Gastroesophageal sphincter (tissue), 4 donors: Measurements from ENCODE around the gene GRID2. TPM values are rescaled to one million over a fixed set of nuclear protein-coding genes. Genes with fewer than 3 reads are reported as not detected.

ENCODE experiments used
- ATAC-seq: fragments of 150-250 bp; one replicate; pipeline ENCODE4 v1.9.1; 2016; ENCODE audit warnings: mild to moderate bottlenecking, moderate library complexity
- H3K27ac ChIP-seq, 4 donors: fragments of 200-600 bp; sonication (generic) in 3 of 4; 1 replicate in 3 of 4; 2 replicates in 1 of 4; pipeline ENCODE4 v1.5.1; 2016 to 2019
- H3K27me3 ChIP-seq: fragments of 200-600 bp; sonication (generic); one replicate; pipeline ENCODE4 v1.5.1; 2019
- H3K36me3 ChIP-seq, 2 donors: fragments of 200-600 bp; sonication (generic); one replicate each; pipeline ENCODE4 v1.5.1; 2019; ENCODE audit warnings: control low read depth in 1 of 2
- H3K4me1 ChIP-seq, 3 donors: fragments of 200-600 bp; sonication (generic); 1 replicate in 2 of 3; 2 replicates in 1 of 3; pipeline ENCODE4 v1.5.1; 2016 to 2019; ENCODE audit warnings: control low read depth in 2 of 3
- H3K4me3 ChIP-seq, 2 donors: fragments of 200-600 bp; sonication (generic); one replicate each; pipeline ENCODE4 v1.5.1; 2019; ENCODE audit warnings: mild to moderate bottlenecking in 1 of 2, moderate library complexity in 1 of 2
- H3K9me3 ChIP-seq, 3 donors: fragments of 200-600 bp; sonication (generic); one replicate each; pipeline ENCODE4 v1.5.1; 2017 to 2019; ENCODE audit warnings: control low read depth in 2 of 3
- EP300 ChIP-seq: sonication (generic); formaldehyde crosslinking; IDR thresholded peaks from one replicate; pipeline ENCODE4 v1.6.1; 2017; ENCODE audit warnings: antibody characterized with exemption, mild to moderate bottlenecking
- POLR2A ChIP-seq, 2 donors: fragments of 450-650 bp; IDR thresholded peaks; one replicate each; pipeline ENCODE4 v1.6.1; 2017; ENCODE audit warnings: antibody characterized with exemption in 2 of 2, mild to moderate bottlenecking in 2 of 2, moderate library complexity in 1 of 2
- POLR2AphosphoS5 ChIP-seq: sonication (generic); formaldehyde crosslinking; IDR thresholded peaks from one replicate; pipeline ENCODE4 v1.6.1; 2017; ENCODE audit warnings: antibody characterized with exemption
- WGBS, 2 donors: methylation state at CpG; one replicate each; pipeline ENCODE4 v1.1.5; 2018; ENCODE audit warnings: low coverage in 1 of 2; 5-methylcytosine and 5-hydroxymethylcytosine counted together
- total RNA-seq, 4 donors: library from RNA; depleted of rRNA; stranded (reverse); fragments of >200 nt; gene quantifications; one replicate each; pipeline ENCODE4 v1.1.0, GENCODE V29; 2016
- TF ChIP-seq, protein P1 (sequence below), 4 experiments: fragments of 200-600 bp in 2 of 4; fragments of 450-650 bp in 2 of 4; sonication (generic) in 1 of 4; IDR thresholded peaks; one replicate each; pipeline ENCODE4 v1.5.1; 2017 to 2019; ENCODE audit warnings: antibody characterized with exemption in 4 of 4, mild to moderate bottlenecking in 2 of 4, moderate library complexity in 2 of 4

The GRID2 gene
- total RNA-seq, 4 donors from 2014 or later, result 0.81 TPM; not detected in 3

DNA sequence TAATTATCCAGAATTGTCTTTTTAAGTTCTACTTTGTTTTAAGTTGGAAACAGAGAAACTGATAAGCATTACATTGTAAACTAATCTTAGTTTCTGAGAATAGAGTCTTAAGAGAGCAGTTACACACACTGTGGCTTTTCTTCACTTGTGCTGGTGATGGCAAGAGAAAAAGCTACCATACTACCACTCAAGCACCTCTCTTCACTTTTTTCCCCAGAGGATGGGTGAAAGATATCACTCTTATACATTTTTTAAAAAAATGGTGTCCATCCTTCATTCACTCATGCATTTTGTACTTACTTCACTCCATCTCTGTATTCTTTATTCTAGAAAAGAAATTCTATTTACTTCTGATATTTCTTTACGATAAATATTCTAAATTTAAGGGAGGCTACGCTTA, 42.5 kb upstream of the GRID2 start:
- Histone ChIP-seq H3K4me1 (no peaks in the 10 kb centered on the region), H3K9me3 (peaks cover 0 to 9% (median 0%) of the 10 kb centered on the region in 3 donors), H3K4me3 (no peak overlapping the region), H3K27me3 (no peaks in the 10 kb centered on the region), H3K36me3 (no peaks in the 10 kb centered on the region), H3K27ac (no peak overlapping the region)
- TF ChIP-seq POLR2AphosphoS5 (no peak), POLR2A (IDR thresholded peaks at IDR 0.05) (no peak), EP300 (no peak)
- TF ChIP-seq, protein P1, sequence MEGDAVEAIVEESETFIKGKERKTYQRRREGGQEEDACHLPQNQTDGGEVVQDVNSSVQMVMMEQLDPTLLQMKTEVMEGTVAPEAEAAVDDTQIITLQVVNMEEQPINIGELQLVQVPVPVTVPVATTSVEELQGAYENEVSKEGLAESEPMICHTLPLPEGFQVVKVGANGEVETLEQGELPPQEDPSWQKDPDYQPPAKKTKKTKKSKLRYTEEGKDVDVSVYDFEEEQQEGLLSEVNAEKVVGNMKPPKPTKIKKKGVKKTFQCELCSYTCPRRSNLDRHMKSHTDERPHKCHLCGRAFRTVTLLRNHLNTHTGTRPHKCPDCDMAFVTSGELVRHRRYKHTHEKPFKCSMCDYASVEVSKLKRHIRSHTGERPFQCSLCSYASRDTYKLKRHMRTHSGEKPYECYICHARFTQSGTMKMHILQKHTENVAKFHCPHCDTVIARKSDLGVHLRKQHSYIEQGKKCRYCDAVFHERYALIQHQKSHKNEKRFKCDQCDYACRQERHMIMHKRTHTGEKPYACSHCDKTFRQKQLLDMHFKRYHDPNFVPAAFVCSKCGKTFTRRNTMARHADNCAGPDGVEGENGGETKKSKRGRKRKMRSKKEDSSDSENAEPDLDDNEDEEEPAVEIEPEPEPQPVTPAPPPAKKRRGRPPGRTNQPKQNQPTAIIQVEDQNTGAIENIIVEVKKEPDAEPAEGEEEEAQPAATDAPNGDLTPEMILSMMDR (IDR thresholded peaks at IDR 0.05), result no peak
- WGBS, 2 donors, result 83 to 100% methylated on average over 1 to 2 of the region's 2 CpGs
- no peak for ATAC-seq

DNA sequence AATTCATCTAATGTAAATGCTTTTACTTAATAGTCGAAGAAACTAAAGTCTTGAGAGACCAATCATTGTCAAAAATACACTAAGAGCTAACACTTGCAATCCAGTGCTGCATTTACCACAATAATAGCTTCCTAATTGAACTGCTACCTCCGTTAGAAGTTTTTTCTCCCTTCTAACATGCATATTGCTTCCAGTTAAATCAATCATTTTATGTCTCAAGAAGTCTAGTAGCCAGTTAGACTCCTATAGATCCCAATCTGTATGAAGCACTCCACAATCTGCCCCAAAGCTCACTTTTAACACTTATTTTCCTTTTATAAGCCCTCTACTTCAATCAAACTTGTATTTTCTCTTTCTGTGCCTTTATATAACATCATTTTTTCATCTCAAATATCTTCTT, 41.4 kb upstream of the GRID2 start:
- WGBS, 2 donors, result 73 to 85% methylated on average over 2 of the region's 2 CpGs
- no peak for ATAC-seq
- H3K27me3 ChIP-seq, result no peaks in the 10 kb centered on the region
- no peak overlapping the region for H3K27ac ChIP-seq
- H3K36me3 ChIP-seq, result no peaks in the 10 kb centered on the region
- no peaks in the 10 kb centered on the region for H3K4me1 ChIP-seq
- no peak for TF ChIP-seq POLR2A (IDR thresholded peaks at IDR 0.05)
- no peak for TF ChIP-seq EP300
- TF ChIP-seq, protein P1 (IDR thresholded peaks at IDR 0.05), result no peak
- TF ChIP-seq POLR2AphosphoS5, result no peak
- no peak overlapping the region for H3K4me3 ChIP-seq
- H3K9me3 ChIP-seq, result no peaks in the 10 kb centered on the region

DNA sequence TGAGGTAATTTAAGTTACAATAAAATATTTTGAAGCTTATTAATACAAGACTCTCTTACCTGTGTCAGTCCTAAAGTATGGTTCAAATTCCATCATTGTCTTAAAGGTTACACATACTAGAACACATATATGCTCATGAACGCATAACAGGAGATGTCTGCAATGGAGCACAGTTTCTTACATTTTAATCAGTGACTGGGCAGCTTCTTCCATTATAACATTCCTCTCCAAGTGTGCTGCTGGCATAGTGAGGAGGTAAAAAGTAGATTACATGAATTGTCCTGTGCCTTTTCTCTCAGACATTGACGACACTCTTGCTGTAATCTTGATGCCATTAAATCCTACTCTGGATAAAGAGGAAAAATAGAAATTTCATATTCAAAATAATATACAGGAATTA, 40.8 kb upstream of the GRID2 start:
- H3K4me3 ChIP-seq, result no peak overlapping the region
- TF ChIP-seq POLR2A (IDR thresholded peaks at IDR 0.05) (no peak), EP300 (no peak)
- no peak overlapping the region for H3K27ac ChIP-seq
- H3K27me3 ChIP-seq, result no peaks in the 10 kb centered on the region
- H3K36me3 ChIP-seq, result no peaks in the 10 kb centered on the region
- WGBS, 2 donors, result 84 to 100% methylated on average over 1 to 2 of the region's 2 CpGs
- ATAC-seq, result no peak
- no peaks in the 10 kb centered on the region for H3K4me1 ChIP-seq
- H3K9me3 ChIP-seq, result no peaks in the 10 kb centered on the region

DNA sequence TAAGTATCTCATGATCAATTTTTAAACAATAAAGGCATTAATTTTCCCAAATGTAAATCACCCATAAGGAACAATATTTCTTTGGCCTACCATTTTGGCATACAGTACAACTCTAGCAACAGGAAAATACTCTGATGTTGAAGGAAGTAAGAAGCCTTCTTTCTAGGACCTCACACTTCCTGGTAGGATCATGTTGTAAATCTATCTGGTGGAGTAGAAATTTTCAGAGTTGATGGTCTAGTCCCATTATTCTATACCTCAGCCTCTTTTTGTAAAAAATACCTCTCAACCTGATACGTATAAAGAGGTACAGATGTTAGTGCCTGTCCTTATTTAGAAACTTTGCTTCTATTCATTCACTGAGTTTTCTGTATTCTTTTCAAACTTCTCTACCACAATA, 40.2 kb upstream of the GRID2 start:
- no peak for ATAC-seq
- WGBS, 2 donors, result 83 to 89% methylated on average over 1 of the region's 1 CpG
- H3K4me3 ChIP-seq, result no peak overlapping the region
- H3K27ac ChIP-seq, result no peak overlapping the region
- H3K4me1 ChIP-seq, result no peaks in the 10 kb centered on the region
- H3K27me3 ChIP-seq, result no peaks in the 10 kb centered on the region
- TF ChIP-seq POLR2AphosphoS5, result no peak
- TF ChIP-seq EP300, result no peak
- no peak for TF ChIP-seq POLR2A (IDR thresholded peaks at IDR 0.05)
- TF ChIP-seq, protein P1 (IDR thresholded peaks at IDR 0.05), result no peak
- no peaks in the 10 kb centered on the region for H3K36me3 ChIP-seq
- H3K9me3 ChIP-seq, result no peaks in the 10 kb centered on the region

DNA sequence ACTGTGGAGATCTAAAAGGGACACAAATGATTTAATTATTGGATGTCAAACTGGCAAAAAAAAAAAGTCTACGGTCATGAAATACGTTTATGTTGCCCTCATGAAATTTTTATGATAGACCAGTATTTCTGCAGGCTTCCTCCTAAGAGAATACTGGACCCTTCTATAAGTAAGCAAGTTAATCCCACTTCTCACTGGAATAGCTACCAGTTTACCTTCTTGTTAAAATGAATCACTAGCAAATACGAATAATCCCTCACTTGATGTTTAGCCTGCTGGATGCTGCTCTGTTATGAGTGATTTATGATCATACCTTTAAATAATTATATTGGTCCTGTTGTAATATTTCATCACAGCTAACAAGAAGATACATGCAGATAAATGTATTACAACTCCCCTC, 39.6 kb upstream of the GRID2 start:
- Histone ChIP-seq H3K27ac (no peak overlapping the region), H3K4me1 (no peaks in the 10 kb centered on the region), H3K9me3 (no peaks in the 10 kb centered on the region), H3K4me3 (no peak overlapping the region), H3K36me3 (no peaks in the 10 kb centered on the region), H3K27me3 (no peaks in the 10 kb centered on the region)
- TF ChIP-seq POLR2A (IDR thresholded peaks at IDR 0.05), result no peak
- no peak for TF ChIP-seq POLR2AphosphoS5
- TF ChIP-seq EP300, result no peak
- TF ChIP-seq, protein P1 (IDR thresholded peaks at IDR 0.05), result no peak
- 80 to 83% methylated on average over 3 of the region's 3 CpGs for WGBS, 2 donors
- ATAC-seq, result no peak
